MG63 (cell line): ENCODE data around the gene BCAS1. TPM values are rescaled to one million over a fixed set of nuclear protein-coding genes. Genes with fewer than 3 reads are reported as not detected.

ENCODE experiments used
- DNase-seq: peaks from one replicate; pipeline ENCODE4 v3.0.0-alpha.2; 2020
- H3K27me3 ChIP-seq: fragments of 250-450 bp; sonication (Bioruptor Pico); 2 replicates; pipeline ENCODE4 v1.5.1; 2020; ENCODE audit warnings: mild to moderate bottlenecking, moderate library complexity
- H3K36me3 ChIP-seq: fragments of 250-450 bp; sonication (Bioruptor Pico); 2 replicates; pipeline ENCODE4 v1.5.1; 2020; ENCODE audit warnings: mild to moderate bottlenecking, moderate library complexity
- H3K4me3 ChIP-seq: fragments of 250-450 bp; sonication (Bioruptor Pico); 2 replicates; pipeline ENCODE4 v1.5.1; 2020; ENCODE audit warnings: mild to moderate bottlenecking, moderate library complexity
- H3K9me3 ChIP-seq: fragments of 250-450 bp; sonication (Bioruptor Pico); 2 replicates; pipeline ENCODE4 v1.5.1; 2020; ENCODE audit warnings: mild to moderate bottlenecking, moderate library complexity
- total RNA-seq: library from RNA; depleted of rRNA; stranded (reverse); fragments of >200 nt; shearing (Covaris generic); gene quantifications from 2 replicates; pipeline ENCODE4 v1.2.3, GENCODE V29; 2014; ENCODE audit warnings: low replicate concordance; rRNA removed

The BCAS1 gene, protein sequence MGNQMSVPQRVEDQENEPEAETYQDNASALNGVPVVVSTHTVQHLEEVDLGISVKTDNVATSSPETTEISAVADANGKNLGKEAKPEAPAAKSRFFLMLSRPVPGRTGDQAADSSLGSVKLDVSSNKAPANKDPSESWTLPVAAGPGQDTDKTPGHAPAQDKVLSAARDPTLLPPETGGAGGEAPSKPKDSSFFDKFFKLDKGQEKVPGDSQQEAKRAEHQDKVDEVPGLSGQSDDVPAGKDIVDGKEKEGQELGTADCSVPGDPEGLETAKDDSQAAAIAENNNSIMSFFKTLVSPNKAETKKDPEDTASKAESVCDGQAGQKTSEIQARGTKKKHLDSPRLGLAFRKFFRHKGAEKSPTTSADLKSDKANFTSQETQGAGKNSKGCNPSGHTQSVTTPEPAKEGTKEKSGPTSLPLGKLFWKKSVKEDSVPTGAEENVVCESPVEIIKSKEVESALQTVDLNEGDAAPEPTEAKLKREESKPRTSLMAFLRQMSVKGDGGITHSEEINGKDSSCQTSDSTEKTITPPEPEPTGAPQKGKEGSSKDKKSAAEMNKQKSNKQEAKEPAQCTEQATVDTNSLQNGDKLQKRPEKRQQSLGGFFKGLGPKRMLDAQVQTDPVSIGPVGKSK
- not detected in 2 replicates for total RNA-seq

DNA sequence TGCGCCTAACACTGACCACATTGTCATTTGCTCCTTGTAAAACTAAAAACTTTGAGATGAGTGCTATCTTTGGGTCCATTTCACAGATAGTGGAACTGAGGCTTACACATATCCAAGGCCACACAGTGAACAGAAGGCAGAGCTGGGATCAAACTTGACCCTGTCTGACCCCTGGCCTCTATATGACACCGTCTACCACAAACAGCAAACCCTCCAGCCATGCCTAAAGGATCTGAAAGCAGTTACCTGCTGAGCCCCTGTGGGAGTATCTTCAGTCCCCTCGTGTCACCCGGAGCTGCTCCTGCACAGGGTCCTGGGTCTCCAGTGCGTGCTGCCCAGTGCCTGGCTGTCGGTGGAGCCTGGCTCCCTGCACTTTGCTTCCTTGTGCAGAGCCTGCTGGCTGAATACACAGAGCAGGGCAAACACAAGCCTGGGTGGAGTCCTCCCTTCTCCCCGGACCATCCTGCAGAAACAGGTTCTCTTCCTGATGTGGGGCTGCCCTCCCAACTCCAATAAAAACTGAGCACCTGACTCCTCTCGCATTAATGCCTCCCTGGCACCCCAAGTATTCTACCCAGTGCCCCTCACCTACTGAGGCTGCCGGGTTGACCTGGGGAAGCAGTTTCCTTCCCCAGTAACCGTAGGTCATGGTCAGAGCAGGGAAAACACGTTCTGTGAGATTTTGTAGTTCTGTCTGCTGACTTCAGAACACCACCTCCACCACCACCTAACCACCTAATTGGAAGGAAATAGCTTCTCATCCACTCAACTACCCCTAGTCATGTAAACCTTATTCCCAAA, at the start of gene BCAS1:
TSS of gene BCAS1 (minus strand) at position 408 of the 801 bp plus-strand sequence. CDS start 11,876 bp downstream, outside the sequence.
- peaks cover 6% of the 10 kb centered on the region for H3K27me3 ChIP-seq
- H3K36me3 ChIP-seq, result no peaks in the 10 kb centered on the region
- H3K9me3 ChIP-seq, result no peaks in the 10 kb centered on the region
- no peak for DNase-seq
- no peak within 1 kb of the TSS for H3K4me3 ChIP-seq

DNA sequence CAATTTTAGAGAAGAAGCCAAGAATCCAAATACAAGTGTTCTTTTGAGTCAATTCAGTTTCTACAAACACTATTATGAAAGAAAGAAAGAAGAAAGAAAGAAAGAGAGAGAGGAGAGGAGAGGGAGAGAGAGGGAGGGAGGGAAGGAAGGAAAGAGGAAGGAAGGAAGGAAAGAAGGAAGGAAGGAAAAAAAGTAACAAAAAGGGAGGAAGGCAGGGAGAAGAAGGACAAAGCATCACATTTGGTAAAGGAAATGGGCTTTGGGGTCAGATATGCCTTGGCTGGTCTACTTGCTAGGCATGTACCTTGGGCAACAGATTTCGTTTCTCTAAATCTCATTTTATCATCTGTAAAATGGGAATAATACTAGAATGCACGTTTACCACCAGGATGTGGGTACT, 49.4 kb upstream of the BCAS1 start:
- Histone ChIP-seq H3K9me3 (no peaks in the 10 kb centered on the region; the same call in 1 of the 2 replicates), H3K4me3 (no peak overlapping the region), H3K36me3 (no peaks in the 10 kb centered on the region), H3K27me3 (no peaks in the 10 kb centered on the region)
- no peak for DNase-seq

DNA sequence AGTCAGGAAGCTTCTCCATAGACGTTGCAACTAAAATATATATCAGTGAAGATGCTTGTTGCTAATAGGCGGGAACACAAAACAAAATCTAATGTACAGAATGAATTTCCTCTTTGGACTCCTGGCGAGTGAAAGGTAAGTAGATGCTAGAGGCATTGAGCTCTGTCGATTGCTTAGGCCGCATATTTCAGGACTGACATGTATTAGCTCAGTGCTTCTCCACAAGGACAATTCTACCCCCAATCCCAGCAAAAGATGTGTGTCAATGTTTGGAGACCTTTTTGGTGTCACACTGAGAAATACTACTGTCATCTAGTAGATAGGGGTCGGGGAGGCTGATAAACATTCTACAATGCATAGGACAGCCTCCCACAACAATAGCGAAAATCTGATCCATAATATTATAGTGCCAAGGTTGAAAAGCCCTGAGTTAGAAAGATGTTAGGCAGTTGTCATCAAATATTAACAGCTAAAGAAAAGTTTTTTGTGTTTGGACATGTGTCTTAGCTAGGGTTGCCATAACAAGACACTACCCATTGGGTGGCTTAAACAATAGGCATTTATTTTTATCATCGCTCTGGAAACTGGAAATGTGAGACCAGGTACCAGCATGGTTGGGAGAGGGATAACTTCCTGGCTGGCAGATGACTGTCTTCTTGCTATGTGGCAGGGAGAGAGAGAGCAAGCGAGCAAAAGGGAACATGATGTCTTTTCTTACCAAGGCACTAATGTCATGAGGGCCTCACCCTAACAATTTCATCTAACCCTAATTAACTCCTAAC, 48.0 kb upstream of the BCAS1 start:
- Histone ChIP-seq H3K4me3 (no peak overlapping the region), H3K9me3 (no peaks in the 10 kb centered on the region; the same call in 1 of the 2 replicates), H3K27me3 (no peaks in the 10 kb centered on the region), H3K36me3 (no peaks in the 10 kb centered on the region)
- no peak for DNase-seq

DNA sequence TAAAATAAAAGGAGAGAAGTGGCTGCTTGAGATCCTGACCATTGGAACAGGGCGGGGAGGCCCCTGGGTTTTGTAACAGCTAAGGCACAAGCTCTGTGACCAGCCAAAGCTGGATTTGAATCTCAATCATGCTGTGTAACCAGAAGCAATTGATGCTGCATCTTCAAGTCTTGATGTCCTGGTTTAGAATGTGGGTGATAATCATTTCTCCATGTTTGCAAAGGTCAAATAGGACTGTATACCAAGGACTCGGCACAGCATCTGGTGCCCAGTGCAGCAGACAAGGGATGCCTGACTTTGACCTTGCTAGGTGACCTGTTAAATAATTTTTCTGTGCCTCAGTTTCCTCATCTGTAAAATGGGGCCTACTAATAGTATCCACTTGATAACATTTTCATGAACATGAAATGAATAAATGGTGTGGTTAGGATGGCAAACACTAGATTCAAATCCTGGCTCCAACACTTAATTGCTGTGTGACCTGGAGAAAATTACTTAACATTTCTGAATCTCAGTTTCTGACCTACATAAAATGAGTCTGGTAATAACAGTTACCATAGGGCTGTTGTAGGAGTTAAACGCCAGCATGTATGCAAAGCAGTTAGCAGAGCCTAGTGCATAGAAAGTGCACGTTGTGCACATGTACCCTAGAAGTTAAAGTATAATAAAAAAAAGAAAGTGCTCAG, 46.3 kb upstream of the BCAS1 start:
- H3K9me3 ChIP-seq, result no peaks in the 10 kb centered on the region; the same call in 1 of the 2 replicates
- DNase-seq, result no peak
- no peaks in the 10 kb centered on the region for H3K27me3 ChIP-seq
- H3K36me3 ChIP-seq, result no peaks in the 10 kb centered on the region
- H3K4me3 ChIP-seq, result no peak overlapping the region

DNA sequence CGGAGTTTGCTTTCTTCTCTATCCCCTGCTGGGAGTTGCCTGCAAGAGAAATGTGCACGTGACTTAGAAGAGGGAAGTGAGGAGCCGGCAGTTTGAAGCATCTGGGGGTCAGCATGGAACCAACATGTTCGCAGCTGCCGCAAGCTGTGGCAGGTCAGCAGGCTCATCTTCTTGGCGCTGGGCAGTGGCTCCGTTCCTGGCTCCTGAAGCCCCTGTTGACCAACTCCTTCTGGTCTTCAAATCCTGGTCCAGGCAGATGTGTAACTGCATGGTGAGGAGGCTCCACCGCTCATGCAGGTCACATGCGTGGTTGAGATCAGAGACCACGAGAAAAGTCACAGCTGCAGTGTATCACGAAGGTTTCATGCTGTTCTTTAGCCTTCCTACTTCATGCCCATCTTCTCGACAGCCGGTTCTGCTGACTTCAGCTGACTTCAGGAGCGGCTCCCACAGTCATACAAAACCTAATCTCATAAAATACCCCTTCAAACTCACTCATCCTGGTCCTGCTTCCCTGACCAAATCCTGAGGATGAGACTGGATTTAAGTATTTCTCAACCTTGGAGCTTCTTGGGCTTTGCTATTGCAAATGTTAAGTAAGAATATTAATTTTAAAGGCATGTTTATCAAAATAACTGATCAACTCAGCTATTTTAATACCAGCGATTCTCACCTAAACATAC, 44.9 kb upstream of the BCAS1 start:
- no peaks in the 10 kb centered on the region for H3K9me3 ChIP-seq
- no peaks in the 10 kb centered on the region for H3K36me3 ChIP-seq
- DNase-seq, result no peak
- no peaks in the 10 kb centered on the region for H3K27me3 ChIP-seq
- no peak overlapping the region for H3K4me3 ChIP-seq

DNA sequence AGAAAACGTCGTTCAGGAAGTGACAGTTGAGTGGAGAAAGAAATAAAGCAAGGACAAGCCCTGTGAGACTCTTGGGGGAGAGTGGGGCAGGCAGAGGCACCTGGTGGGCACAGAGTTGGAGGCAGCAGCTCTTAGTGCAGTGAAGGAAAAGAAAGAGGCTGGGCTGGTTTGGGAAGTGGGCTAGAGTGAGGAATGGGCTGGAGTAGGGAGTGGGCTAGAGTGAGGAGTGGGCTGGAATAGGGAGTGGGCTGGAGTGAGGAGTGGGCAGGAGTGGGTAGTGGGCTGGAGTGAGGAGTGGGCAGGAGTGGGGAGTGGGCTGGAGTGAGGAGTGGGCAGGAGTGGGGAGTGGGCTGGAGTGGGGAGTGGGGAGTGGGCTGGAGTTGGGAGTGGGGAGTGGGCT, 43.7 kb upstream of the BCAS1 start:
- DNase-seq, result no peak
- H3K9me3 ChIP-seq, result no peaks in the 10 kb centered on the region
- no peaks in the 10 kb centered on the region for H3K27me3 ChIP-seq
- H3K4me3 ChIP-seq, result no peak overlapping the region
- H3K36me3 ChIP-seq, result no peaks in the 10 kb centered on the region

DNA sequence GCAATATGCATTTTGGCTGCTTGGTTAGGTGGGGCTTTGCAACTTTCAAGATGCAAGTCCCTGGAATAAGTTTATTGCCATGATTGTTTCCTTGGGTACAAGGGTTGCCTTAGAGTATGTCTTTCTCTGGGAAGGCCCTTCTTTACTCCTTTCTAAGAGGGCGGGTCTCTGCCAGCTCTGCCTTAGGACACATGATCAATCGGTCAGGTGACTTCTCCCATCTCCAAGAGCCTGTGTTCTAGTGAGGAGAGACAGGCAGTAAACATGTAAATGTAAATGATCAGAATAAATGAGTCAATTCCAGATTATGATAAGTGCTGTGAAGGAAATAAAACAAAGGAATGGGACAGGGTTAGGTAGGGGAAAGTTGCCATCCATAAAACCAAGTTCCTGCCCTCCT, 43.2 kb upstream of the BCAS1 start:
- Histone ChIP-seq H3K4me3 (no peak overlapping the region), H3K36me3 (no peaks in the 10 kb centered on the region), H3K27me3 (no peaks in the 10 kb centered on the region), H3K9me3 (no peaks in the 10 kb centered on the region)
- DNase-seq, result no peak

DNA sequence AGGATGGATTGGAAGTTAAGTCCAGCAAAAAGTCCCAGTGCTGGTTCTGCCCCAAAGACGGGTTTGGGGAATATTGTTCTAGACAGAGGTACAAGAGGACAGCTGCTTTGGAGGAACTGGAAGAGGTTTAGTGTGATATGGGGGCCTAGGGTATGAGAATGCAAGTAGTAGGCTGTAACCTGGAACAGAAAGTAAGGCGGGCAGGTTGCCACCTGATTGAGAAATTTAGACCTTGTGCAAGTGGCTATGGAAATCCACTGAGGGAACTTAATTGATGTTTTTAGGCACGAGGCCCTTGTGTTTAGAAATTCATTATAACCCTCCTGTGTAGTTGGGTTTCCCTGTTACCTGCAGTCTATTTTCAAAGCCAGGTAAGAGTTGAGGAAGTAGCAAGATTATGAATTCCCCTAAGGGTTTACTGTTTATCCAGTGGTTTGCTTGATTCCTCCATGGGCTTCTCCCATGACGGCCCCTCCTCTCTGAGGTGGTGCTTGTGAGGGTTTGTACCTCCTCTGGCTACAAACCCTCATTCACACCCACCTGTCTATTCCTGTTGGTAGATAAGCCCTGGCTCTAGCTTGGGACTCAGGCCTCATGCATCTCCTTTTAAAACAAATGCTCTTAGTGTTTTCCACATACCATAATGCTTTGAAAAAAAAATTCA, 42.0 kb upstream of the BCAS1 start:
- no peaks in the 10 kb centered on the region for H3K36me3 ChIP-seq
- H3K4me3 ChIP-seq, result no peak overlapping the region
- DNase-seq, result no peak
- no peaks in the 10 kb centered on the region for H3K9me3 ChIP-seq
- H3K27me3 ChIP-seq, result no peaks in the 10 kb centered on the region

DNA sequence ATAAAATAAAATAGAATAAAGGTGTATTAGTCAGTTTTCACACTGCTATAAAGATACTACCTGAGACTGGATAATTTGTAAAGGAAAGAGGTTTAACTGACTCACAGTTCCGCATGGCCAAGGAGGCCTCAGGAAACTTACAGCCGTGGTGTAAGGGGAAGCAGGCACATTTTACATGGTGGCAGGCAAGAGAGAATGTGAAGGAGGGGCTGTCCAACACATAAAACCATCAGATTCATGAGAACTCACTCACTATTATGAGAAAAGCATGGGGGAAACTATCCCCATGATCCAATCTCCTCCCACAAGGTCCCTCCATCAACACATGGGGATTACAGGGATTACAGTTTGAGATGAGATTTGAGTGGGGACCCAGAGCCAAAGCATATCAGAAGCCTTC, 41.1 kb upstream of the BCAS1 start:
- H3K36me3 ChIP-seq, result no peaks in the 10 kb centered on the region
- no peaks in the 10 kb centered on the region for H3K9me3 ChIP-seq
- H3K4me3 ChIP-seq, result no peak overlapping the region
- no peaks in the 10 kb centered on the region for H3K27me3 ChIP-seq
- no peak for DNase-seq

DNA sequence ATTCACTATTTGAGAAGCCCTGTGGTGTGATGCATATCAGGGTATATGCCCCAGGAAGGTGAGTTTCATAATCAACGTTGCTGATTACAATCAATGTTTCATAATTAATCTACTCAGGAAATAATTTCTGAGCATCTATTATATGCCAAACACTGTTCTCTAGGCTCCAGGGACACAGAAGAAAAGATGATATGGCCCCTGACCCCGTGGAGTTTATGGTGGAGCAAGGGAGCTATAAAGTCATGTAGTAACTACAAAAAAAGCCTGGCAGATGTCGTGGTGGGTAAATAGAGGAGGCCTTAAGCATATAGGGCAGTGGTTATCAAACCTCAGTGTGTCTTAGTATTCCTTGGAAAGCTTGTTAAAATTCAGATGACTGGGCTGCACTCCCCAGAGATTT, 40.1 kb upstream of the BCAS1 start:
- DNase-seq, result no peak
- Histone ChIP-seq H3K4me3 (no peak overlapping the region), H3K27me3 (no peaks in the 10 kb centered on the region), H3K36me3 (no peaks in the 10 kb centered on the region), H3K9me3 (no peaks in the 10 kb centered on the region)

DNA sequence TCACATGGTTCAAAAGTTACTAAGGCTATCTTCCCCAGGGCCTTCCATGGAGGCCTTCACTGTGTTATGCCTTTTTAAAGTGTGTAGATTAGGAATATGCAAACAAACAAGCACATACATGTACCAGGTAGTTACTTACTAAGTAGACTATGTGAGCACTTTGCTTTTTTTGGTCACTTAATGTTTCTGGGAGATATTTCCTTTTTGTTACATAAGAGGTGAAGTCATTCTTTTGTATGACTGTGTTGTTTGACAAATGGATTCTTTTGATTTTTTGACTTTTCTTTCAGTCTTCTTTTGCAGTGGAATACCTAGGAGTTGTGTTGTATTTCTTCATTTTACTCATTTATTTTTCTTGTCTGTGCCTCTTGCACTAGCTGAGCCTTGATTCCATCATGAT, 39.6 kb upstream of the BCAS1 start:
- Histone ChIP-seq H3K36me3 (no peaks in the 10 kb centered on the region), H3K4me3 (no peak overlapping the region), H3K27me3 (no peaks in the 10 kb centered on the region), H3K9me3 (no peaks in the 10 kb centered on the region)
- DNase-seq, result no peak

DNA sequence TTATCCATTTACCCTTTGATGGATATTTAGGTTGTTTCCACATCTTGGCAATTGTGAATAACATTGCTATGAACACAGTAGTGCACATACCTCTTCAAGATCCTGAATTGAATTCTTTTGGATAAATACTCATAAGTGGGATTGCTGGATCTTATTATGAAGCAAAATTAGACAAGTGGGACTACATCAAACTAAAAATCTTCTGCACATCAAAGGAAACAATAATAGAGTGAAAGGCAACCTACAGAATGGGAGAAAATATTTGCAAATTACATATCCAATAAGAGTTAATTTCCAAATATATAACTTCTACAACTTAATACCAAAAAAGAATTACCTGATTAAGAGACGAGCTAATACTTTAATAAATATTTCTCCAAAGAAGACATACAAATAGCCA, 38.4 kb upstream of the BCAS1 start:
- H3K36me3 ChIP-seq, result no peaks in the 10 kb centered on the region
- no peaks in the 10 kb centered on the region for H3K27me3 ChIP-seq
- DNase-seq, result no peak
- H3K4me3 ChIP-seq, result no peak overlapping the region
- H3K9me3 ChIP-seq, result no peaks in the 10 kb centered on the region

DNA sequence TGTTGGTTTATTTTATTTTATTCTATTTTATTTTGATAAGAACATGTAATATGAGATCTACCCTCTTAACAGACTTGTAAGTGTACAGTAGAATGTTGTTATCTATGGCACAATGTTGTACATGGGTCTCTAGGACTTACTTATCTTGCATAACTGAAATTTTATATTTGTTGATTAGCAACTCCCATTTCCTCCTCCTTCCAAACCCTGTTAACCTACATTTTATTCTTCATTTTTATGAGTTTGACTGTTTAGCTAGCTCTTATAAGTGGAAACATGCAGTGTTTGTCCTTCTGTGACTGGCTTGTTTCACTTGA, 37.9 kb upstream of the BCAS1 start:
- H3K27me3 ChIP-seq, result no peaks in the 10 kb centered on the region
- no peak for DNase-seq
- H3K36me3 ChIP-seq, result no peaks in the 10 kb centered on the region
- H3K4me3 ChIP-seq, result no peak overlapping the region
- no peaks in the 10 kb centered on the region for H3K9me3 ChIP-seq

DNA sequence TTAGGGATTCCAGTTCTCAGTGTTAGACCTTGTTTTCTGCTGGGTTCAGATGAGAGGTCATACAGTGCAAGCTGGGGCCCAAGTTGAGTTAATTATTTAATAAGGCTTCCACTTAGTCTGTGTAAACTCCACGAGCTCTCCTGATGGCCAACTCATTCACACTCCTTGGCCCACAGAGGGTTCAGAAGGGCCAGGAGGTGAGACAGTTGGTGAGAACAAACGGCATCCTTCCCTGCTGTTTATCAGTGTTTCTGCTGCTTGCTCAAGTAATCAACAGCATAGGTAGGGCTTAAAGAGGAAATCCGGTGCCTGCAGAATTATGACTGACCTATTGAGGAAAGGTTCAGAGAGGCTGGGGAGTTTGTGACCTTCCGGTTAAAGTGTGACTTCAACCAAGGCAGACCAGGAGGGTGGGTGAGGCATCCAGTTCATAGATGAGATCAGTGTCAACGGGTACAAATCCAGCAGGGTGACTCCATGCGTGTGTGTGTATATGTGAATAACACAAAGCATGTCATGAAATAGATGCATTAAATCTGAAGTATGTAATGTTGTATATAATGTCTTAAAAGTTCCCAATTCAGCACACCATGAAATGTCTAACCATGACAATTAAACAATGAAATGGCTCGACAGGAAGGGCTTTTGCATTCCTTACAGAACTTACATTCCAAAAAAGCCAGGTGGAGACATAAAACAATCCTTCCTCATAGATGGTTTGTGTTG, 37.4 kb upstream of the BCAS1 start:
- Histone ChIP-seq H3K4me3 (no peak overlapping the region), H3K27me3 (no peaks in the 10 kb centered on the region), H3K9me3 (no peaks in the 10 kb centered on the region), H3K36me3 (no peaks in the 10 kb centered on the region)
- DNase-seq, result no peak

DNA sequence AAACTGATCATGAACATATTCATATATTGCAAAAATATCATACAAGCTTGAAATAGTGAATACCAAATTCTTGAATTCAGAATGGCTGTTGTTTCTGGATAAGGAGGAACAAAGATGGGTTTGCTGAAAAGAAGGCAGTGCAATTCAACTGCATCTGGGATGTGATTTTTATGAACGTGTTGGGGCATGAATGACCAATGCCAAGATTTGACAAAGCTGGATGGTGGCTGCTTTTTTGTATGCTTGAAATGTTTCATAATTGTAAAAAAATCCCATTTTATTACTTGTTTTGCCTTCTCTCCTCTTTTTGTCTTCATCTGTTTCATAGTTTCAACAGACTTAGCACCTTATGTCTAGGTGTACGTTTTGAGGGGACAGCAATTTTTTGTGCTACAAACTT, 36.8 kb upstream of the BCAS1 start:
- no peaks in the 10 kb centered on the region for H3K36me3 ChIP-seq
- no peaks in the 10 kb centered on the region for H3K27me3 ChIP-seq
- no peaks in the 10 kb centered on the region for H3K9me3 ChIP-seq
- no peak for DNase-seq
- no peak overlapping the region for H3K4me3 ChIP-seq
